Thyroid gland (tissue), 4 donors: ENCODE results near the gene UHRF2.

Experiments
- CTCF ChIP-seq, 6 experiments: fragments of 200-600 bp in 3 of 6; fragments of 450-650 bp in 3 of 6; sonication (generic) in 3 of 6; IDR thresholded peaks; one replicate each; pipeline ENCODE4 v1.5.1; 2016 to 2019; ENCODE audit warnings: antibody characterized with exemption in 6 of 6, mild to moderate bottlenecking in 2 of 6, inconsistent platforms in 1 of 6, moderate library complexity in 1 of 6
- POLR2A ChIP-seq, 2 donors: fragments of 450-650 bp; IDR thresholded peaks; one replicate each; pipeline ENCODE4 v1.6.1; 2017; ENCODE audit warnings: antibody characterized with exemption in 2 of 2, mild to moderate bottlenecking in 2 of 2, moderate library complexity in 1 of 2

- TF ChIP-seq CTCF (IDR thresholded peaks at IDR 0.05) (no peak), POLR2A (IDR thresholded peaks at IDR 0.05) (no peak)
Observed at GRCh38 chr9:6409811-6410210, 3.2 kb upstream of the UHRF2 start.
